ENCODE data around the gene MED29. TPM values are rescaled to one million over a fixed set of nuclear protein-coding genes. Genes with fewer than 3 reads are reported as not detected.

The MED29 gene
- total and polyA plus RNA-seq, 10 of the 15 experiments (the other 5 are each of a cell fraction or from before 2014, with no cell fraction given) = 3.2 to 36.6 (median 22.8) TPM

- TF ChIP-seq CEBPZ (IDR thresholded peaks at IDR 0.05; ENCODE audit: low read depth, low read length) (peak; percentile 32; the same call in 1 of the 2 replicates), KDM1A (IDR thresholded peaks at IDR 0.05; ENCODE audit: borderline replicate concordance) (no peak), NBN (IDR thresholded peaks at IDR 0.05) (peak; percentile 84), SMARCA5 (IDR thresholded peaks at IDR 0.05) (0 out of 2 replicates have a peak, but pooled peaks have one; percentile 67), RUNX3 (IDR thresholded peaks at IDR 0.05; ENCODE audit: low read length) (peak; percentile 66), TAF1 (IDR thresholded peaks at IDR 0.05; ENCODE audit: borderline replicate concordance, low read depth, low read length) (peak; percentile 97), NFYB (IDR thresholded peaks at IDR 0.05; ENCODE audit: insufficient read depth, low read depth, low read length) (peak; percentile 88), POLR2AphosphoS2 (IDR thresholded peaks at IDR 0.05; ENCODE audit: low read depth, low read length) (peak; percentile 85), POLR2AphosphoS5 (IDR thresholded peaks at IDR 0.05; ENCODE audit: low read length) (peak; percentile 97), ZZZ3 (IDR thresholded peaks at IDR 0.05; ENCODE audit: control insufficient read depth, insufficient read length, low read depth) (no peak), SMC3 (IDR thresholded peaks at IDR 0.05; ENCODE audit: borderline replicate concordance, low read length) (peak; percentile 60), USF2 (IDR thresholded peaks at IDR 0.05; ENCODE audit: borderline replicate concordance, low read depth, low read length) (peak; percentile 68), EGR1 (IDR thresholded peaks at IDR 0.05; ENCODE audit: borderline replicate concordance in 1 of 2, low read depth in 2 of 2, low read length in 2 of 2) (peak; percentile 33 to 84), SREBF1 (IDR thresholded peaks at IDR 0.05; ENCODE audit: low read length) (no peak), E2F4 (IDR thresholded peaks at IDR 0.05; ENCODE audit: low read depth, low read length) (no peak), CHD2 (IDR thresholded peaks at IDR 0.05; ENCODE audit: borderline replicate concordance, low read depth, low read length) (peak; percentile 71), POLR2A (IDR thresholded peaks at IDR 0.05; ENCODE audit: low read depth, low read length) (peak; percentile 99), TBL1XR1 (IDR thresholded peaks at IDR 0.05; ENCODE audit: low read depth, low read length) (0 out of 2 replicates have a peak, but pooled peaks have one; percentile 36), LARP7 (IDR thresholded peaks at IDR 0.05) (peak; percentile 80; the same call in 1 of the 2 replicates)
- TF ChIP-seq, protein P1, sequence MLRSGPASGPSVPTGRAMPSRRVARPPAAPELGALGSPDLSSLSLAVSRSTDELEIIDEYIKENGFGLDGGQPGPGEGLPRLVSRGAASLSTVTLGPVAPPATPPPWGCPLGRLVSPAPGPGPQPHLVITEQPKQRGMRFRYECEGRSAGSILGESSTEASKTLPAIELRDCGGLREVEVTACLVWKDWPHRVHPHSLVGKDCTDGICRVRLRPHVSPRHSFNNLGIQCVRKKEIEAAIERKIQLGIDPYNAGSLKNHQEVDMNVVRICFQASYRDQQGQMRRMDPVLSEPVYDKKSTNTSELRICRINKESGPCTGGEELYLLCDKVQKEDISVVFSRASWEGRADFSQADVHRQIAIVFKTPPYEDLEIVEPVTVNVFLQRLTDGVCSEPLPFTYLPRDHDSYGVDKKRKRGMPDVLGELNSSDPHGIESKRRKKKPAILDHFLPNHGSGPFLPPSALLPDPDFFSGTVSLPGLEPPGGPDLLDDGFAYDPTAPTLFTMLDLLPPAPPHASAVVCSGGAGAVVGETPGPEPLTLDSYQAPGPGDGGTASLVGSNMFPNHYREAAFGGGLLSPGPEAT (IDR thresholded peaks at IDR 0.05; ENCODE audit: low read depth) = peak; percentile 78
- TF ChIP-seq, protein P2, sequence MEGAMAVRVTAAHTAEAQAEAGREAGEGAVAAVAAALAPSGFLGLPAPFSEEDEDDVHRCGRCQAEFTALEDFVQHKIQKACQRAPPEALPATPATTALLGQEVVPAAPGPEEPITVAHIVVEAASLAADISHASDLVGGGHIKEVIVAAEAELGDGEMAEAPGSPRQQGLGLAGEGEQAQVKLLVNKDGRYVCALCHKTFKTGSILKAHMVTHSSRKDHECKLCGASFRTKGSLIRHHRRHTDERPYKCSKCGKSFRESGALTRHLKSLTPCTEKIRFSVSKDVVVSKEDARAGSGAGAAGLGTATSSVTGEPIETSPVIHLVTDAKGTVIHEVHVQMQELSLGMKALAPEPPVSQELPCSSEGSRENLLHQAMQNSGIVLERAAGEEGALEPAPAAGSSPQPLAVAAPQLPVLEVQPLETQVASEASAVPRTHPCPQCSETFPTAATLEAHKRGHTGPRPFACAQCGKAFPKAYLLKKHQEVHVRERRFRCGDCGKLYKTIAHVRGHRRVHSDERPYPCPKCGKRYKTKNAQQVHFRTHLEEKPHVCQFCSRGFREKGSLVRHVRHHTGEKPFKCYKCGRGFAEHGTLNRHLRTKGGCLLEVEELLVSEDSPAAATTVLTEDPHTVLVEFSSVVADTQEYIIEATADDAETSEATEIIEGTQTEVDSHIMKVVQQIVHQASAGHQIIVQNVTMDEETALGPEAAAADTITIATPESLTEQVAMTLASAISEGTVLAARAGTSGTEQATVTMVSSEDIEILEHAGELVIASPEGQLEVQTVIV (IDR thresholded peaks at IDR 0.05; ENCODE audit: borderline replicate concordance, partially characterized antibody) = no peak
Measured at GRCh38 chr19:39341719-39342604, 49.2 kb upstream of the MED29 start, which contains the start of gene SAMD4B (continued).

Measured in GM12878 (cell line).